ENCODE data around the gene S1PR4.
"Not testable (repeated sequence)": the region's sequence is repeated elsewhere in the genome, so short reads cannot be mapped to it uniquely, and the experiment has no call there.

Gene S1PR4

GRCh38 chr19:3183721-3184641 is 5.4 kb downstream of the S1PR4 start:
- no peak for DNase-seq

- no peak for DNase-seq
Measured at GRCh38 chr19:3184847-3185460, 6.4 kb downstream of the S1PR4 start.

- no peak for DNase-seq
Measured at GRCh38 chr19:3185461-3186159, 7.0 kb downstream of the S1PR4 start, which contains the start of gene NCLN. TSS of gene NCLN (plus strand) at chr19:3185930. CDS start at chr19:3186031, 101 bp downstream.

GRCh38 chr19:3186160-3186688 is 7.7 kb downstream of the S1PR4 start:
- DNase-seq: no peak

- DNase-seq: no peak
Measured at GRCh38 chr19:3186891-3187661, 8.5 kb downstream of the S1PR4 start.

- no peak for DNase-seq
Measured at GRCh38 chr19:3187662-3188511, 9.3 kb downstream of the S1PR4 start.

- DNase-seq: no peak
Measured at GRCh38 chr19:3188627-3189596, 10.3 kb downstream of the S1PR4 start.

- DNase-seq: no peak
Measured at GRCh38 chr19:3189702-3190469, 11.3 kb downstream of the S1PR4 start.

- no peak for DNase-seq
Measured at GRCh38 chr19:3190470-3190770, 11.9 kb downstream of the S1PR4 start.

GRCh38 chr19:3190921-3191805 is 12.6 kb downstream of the S1PR4 start:
- DNase-seq: no peak

- not testable (repeated sequence) for DNase-seq
Measured at GRCh38 chr19:3191806-3192104, 13.2 kb downstream of the S1PR4 start.

GRCh38 chr19:3192228-3192635 is 13.7 kb downstream of the S1PR4 start:
- DNase-seq: no peak

GRCh38 chr19:3192684-3193083 is 14.1 kb downstream of the S1PR4 start:
- no peak for DNase-seq

GRCh38 chr19:3193256-3194105 is 14.9 kb downstream of the S1PR4 start:
- DNase-seq: no peak

- no peak for DNase-seq
Measured at GRCh38 chr19:3194106-3195087, 15.8 kb downstream of the S1PR4 start.

Measured in cortex of kidney (tissue), 1 donor.